GM21381 (cell line): Measurements from ENCODE around the gene FHIT.
"Not testable (repeated sequence)": the region's sequence is repeated elsewhere in the genome, so short reads cannot be mapped to it uniquely, and the experiment has no call there.

Experiments used
- ATAC-seq: cut with Tn5 transposase; IDR thresholded peaks from one replicate; pipeline ENCODE4 v1.9.1; 2021; ENCODE audit warnings: mild to moderate bottlenecking, moderate library complexity; ENCODE audit not compliant: unreplicated experiment

The FHIT gene

DNA sequence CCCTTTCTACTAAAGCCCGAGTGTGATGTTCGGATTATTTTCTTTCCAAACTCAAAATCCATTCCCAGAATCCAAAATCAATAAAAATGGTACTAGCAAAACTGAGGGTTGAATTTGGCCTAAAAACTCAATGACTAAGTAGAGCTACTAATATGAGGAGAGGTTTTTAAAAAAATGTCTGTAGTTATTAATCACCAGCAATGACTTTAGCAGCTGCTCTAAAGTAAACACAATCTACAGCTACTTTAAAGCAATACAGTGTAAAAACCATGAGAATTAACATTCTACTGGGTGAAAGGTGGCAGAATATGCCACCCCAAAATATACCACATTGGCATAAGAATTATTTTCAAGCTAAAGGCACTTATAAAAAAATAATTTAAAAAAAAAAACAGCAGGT, 23.5 kb downstream of the FHIT start:
- no peak for ATAC-seq

DNA sequence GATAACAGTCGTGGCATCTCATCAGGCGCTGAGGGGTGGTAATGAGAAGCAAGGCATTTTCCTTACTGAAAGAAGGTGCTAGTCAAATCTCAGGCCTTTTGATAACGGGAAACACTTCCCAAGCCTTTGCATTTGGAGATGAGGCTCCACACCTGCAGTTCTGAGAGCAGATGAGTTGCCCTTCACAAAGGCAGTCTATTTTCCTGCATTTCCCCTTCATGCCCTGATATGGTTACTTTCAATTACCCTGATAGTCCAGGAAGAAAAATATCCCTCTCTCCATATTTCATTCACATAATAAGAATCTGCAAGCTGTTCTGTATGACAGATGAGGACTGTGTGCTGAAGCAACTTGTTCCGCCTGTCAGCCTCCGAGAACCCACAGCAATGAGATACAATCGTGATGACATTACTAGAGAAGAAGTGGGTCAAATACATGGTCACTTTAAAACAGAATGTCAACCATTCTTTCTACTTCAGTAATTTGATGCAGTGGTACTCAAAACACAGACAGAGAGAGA, 25.0 kb downstream of the FHIT start:
- ATAC-seq = no peak

DNA sequence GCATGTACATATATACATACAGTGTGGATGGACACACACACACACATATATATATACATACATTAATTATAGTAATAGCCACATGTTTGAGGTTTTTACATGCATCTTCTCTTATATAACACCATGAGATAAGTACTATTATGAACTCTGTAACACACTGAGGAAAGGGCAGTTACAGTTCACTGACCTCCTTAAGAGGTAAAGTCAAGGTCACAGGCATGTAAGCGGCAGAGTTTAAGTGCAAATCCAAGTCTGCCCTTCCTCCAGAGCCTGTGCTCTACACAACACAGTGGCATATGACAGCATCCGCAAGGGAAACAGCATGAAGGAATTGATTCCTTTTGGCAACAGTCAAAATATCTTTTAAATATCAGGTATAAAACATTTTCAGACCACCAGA, 26.4 kb downstream of the FHIT start:
- ATAC-seq = no peak

DNA sequence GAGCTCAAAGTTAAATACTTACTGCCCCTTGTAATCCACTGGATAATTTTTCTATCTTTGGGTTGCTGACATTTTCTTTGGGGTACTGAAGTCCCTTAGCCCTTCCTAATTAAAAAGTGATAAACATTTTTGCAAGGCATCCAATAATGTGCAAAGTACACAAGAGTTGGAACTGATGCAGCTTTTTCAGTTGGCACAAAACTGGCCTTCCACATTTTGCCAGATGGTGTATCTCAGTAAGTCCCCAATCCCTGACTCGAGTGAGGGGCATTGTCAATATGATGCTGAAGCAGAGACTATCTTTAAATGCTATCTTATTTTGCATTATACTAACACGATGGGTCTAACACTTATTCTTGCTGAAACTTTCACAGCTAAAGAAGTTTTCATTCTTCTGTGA, 27.8 kb downstream of the FHIT start:
- no peak for ATAC-seq

DNA sequence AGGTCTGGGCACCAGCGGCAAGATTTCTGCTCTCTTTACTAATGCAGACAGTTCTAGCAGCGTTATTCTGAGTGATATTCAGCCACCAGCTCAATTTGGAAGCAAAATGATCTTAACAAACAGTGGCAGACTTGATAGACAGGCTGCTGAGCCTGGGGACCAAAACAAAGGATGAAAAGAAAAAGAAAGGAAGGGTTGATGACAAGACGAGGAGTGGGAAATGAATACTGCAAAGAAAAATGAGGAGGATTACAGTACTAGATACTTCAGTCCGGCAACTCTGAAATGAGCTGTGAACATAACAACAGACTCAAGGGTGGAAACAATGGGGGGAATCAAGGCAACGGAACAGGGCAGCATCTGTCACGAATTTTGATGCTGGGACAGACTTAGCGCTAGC, 28.8 kb downstream of the FHIT start:
- no peak for ATAC-seq

DNA sequence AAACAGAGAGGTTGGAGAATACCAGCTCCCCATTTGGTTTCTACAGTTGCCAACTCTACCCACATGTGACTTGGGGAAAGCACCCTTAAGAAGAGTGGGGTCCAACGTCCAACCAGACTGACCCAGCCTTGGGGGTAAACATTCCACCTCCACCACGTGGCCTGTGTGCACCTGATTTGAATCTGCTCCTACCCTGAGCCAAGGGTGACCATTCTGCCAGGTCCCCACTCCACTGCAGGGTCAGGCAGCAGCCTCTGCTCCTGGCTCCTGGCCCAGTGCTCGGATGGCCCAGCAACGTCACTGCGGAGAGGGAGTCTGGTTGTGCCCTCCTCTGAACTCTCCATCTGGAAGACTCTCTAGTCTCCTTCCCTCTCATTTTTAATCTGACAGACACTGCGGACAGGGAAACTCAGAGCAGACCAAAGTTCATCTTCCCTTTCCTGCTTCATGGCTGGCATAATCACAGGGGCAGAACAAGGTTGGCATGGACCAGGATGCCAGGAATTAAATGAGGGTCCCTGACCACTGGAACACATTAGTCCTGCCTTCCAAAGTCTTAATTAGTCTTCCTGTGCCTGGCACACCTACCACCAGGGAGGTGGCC, 29.4 kb downstream of the FHIT start:
- no peak for ATAC-seq

DNA sequence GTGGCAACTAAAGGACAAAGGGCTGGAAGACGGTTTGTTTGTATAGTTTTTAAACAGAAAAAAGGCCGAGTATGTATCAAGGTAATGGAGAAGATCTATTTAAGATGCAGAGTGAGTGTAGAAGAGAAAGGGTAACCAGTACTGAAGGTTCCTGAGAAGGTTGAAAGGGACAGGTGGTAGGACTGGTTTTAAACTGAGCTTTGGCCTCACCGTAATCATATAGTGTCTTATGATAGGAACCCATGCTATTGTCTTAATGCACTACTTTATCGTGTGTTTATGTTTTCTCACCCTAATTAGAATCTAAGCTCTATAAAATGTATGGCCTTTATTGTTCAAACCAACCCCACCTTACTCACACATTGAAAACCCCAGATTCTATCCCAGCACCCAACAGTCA, 32.7 kb downstream of the FHIT start:
- no peak for ATAC-seq

DNA sequence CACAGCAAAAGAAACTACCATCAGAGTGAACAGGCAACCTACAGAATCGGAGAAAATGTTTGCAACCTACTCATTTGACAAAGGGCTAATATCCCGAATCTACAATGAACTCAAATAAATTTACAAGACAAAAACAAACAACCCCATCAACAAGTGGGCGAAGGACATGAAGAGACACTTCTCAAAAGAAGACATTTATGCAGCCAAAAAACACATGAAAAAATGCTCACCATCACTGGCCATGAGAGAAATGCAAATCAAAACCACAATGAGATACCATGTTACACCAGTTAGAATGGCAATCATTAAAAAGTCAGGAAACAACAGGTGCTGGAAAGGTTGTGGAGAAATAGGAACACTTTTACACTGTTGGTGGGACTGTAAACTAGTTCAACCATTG, 35.1 kb downstream of the FHIT start:
- ATAC-seq = not testable (repeated sequence)

DNA sequence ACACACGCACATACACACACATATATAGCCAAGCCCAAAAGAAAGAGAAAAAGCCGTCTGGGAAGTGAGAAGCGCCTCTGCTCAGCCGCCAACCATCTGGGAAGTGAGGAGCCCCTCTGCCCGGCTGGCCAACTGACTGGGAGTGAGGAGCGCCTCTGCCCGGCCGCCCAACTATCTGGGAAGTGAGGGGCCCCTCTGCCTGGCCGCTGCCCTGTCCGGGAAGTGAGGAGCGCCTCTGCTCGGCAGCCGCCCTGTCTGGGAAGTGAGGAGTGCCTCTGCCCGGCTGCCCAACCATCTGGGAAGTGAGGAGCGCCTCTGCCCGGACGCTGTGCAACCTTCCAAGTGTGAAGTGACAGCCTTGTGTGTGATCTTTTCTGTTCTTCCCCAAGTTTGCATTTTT, 49.2 kb downstream of the FHIT start:
- ATAC-seq = no peak

DNA sequence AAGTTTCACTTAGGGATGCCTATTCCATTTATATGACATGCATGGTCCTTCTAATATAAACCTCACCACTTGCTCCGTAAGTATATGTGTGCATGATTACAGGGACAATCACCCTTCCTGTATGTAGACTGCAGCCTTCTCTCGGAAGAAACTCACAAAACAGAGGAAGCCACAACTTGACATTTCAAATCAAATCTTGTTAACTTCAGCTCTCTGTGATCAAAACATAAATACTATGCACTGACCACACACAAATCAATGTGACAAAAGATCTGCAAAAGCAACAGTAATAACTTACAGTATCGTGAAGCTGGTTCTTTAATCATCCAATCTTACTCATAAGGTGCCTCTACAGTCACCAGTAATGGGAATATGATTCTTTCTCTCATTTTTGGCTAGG, 50.2 kb downstream of the FHIT start:
- ATAC-seq = no peak

DNA sequence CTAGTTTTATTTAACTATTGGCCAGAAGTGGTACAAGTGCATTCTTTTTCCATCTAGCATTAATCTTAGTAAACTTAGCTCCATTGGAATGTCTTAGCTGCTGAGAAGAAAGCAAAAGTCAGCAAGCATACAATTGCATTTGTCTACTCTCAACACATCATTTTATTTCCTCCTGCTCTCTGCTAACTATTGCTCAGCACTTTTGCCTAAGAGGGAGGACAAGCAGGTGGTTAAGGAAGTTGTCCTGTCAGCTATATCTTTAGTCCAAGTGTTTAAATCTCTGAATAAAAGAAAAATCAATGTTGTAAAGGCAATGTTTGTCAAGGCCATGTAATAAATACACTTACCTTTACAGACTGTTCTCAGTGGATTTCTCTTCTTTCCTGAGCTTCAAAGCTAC, 51.0 kb downstream of the FHIT start:
- no peak for ATAC-seq

DNA sequence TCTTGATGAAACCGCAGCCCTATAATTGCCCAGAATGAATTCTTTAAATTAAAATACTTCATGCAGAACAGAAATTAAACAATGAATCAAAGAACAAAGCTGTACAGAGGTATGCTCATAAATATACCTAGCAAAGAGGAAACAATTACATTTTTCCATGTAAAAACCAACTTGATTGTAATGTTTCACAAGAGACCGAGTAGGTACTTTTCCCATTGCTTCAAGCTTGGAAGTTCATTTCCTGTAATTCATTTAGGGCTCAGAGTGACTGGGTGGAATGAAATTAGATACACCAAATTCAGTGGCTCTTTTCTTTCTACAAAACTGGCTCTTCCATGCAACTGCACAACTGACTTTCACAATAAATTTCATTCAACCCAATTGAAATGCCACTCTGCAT, 51.4 kb downstream of the FHIT start:
- no peak for ATAC-seq

DNA sequence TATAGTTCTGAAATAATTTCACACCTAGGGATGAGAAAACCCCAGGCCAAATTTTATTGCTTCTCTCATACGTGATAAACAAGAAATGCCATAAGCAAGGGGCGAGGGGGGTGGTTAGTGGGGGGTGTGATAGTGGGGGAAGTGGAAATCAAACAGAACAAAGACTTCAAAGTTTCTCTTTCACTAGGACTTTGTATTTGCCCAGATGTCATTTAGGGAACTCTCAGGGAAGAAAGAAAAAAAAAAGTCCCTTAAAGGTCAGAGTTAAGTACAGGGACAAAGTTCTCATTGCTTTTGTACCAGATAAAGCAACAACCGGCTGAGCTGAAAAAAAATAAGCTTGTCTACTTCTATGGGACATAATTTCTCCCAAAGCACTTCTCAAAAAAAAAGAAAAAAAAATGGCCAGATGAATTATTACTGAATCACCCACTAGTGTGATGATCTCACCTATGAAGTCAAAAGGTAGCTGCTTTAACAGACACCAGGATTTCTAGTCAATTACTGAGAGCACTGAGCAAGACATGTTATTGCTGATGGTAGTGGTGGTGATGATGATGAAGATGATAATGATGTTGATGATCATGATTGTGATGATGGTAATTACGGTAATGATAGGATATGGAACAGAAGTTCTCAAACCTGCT, 56.2 kb downstream of the FHIT start:
- no peak for ATAC-seq

DNA sequence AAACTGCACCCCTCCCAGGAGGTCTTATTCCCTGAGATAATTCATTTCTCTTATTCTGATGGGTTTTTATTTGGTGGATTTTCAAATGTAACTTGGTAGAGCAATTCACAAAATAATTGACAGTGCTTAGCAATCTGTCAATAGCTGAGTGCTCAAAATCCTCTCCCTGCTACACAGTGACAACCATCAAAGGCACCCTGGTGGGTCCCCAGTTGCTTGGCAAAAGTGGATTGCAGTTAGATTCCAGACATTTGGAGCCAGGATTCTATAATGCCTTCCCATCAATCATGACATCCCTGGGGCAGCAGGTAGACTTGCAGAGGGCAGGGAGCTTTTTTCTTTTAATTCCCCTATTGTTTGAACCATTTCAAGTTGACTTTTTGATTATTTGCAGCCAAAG, 59.0 kb downstream of the FHIT start:
- ATAC-seq = no peak

DNA sequence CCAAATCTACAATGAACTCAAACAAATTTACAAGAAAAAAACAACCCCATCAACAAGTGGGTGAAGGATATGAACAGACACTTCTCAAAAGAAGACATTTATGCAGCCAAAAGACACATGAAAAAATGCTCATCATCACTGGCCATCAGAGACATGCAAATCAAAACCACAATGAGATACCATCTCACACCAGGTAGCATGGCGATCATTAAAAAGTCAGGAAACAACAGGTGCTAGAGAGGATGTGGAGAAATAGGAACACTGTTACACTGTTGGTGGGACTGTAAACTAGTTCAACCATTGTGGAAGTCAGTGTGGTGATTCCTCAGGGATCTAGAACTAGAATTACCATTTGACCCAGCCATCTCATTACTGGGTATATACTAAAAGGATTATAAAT, 61.0 kb downstream of the FHIT start:
- not testable (repeated sequence) for ATAC-seq

DNA sequence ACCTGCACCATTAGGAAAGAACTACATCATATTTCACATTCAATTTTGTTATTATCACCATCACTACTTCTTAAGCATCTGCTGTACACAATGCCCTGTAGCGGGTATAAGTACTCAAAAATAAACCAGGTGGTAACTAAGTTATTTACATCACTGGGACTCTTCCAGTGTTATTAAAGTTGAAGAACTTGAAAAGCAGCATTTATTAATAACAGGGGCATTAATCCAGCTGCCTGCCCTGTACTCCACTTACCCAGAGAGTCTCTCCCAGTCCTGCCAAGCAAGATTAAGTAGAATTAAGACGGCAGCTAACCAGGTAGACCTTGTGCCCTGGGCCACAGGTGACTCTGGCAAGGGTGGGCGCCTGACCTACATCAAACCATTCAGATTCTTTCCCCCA, 65.2 kb downstream of the FHIT start:
- no peak for ATAC-seq

DNA sequence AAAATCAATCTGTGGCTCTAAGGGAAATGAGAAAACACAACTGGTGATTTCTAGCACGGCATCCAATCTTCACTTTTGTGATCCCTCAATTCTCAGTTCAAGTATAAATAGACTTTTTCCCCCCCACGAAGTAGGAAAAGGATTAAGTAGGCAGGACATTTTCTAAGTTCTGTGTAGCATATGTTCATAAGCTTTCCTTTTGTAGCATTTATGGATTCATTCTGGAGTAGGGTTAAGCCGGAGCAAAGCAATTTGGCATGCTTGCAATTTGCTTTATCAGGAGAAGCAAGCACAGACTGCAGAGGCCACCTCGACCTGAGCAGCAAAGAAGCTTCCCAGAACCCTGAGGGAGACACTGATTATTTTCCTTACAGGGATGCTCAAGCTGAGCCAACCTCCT, 66.3 kb downstream of the FHIT start:
- ATAC-seq = no peak

DNA sequence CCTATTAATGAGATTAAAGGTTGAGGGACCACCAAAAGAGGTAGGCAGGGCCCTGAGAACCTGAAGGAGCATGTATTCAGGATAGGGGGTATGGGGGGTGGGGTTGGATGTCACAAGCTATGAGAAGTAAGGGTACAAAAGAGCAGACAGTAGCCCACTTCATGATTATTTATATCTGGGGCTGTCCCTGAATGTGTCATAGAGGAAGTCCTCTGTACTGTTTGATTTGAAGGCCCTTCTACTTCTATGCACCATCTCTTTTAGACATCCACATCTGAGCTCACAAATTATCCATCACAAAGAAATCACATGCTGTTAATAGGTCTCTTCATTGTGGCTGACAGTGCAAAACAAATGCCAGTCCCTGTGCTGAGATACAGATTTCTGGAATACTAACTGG, 68.6 kb downstream of the FHIT start:
- no peak for ATAC-seq

DNA sequence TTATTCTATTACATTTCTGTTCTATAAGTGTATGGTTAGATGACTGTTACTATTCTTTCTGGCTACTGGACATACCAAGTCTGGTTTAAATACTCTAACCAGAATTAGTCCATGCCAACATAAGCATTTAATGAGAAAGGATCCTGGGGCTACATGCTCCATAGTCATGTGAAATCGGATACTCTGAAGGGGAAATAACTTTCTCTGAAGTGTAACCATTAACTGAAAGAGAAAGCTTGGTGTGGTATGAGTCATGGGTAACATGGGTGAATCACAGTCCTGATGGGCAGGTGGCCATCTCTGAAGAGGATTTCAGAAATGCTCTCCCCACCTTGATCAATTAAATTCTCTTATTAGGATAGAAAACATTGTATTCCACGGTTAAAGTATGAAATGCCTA, 69.4 kb downstream of the FHIT start:
- ATAC-seq = peak; percentile 97

DNA sequence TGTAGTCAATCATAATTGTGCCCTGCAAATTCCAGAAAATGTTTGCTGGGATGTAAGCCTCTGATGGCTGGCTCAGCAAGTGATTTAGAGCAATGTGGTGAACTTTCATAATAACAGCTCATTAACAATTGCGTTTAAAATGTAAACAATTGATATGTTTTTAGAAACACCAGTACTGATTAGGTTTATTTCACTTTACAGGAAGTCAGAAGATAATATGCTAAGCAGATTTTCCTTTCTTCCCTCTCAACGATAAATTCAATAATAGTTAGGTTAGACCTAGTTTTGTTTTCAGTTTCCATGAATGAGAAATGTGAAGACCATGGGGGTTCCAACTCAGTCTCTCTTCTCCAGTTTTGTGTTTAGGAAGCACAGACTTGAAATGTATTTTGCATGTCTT, 71.0 kb downstream of the FHIT start:
- ATAC-seq = no peak

DNA sequence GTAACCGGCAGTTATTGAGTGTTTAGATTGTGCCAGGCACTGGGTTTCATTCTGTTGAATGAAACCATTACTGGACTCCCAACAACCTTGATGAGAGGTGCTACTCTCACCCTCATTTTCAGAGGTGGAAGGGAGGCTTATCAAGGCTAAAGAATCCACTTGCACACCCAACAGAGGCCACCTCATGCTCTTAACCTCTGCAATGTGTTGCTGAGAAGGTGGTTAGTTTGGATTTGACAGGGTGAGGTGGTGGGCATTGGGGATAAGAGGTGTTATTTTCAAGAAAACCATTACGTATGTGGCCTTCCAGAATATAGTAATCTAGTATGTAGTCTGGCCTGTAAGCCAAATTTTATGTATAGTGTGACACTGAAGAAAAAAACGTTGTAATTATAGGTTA, 73.1 kb downstream of the FHIT start:
- no peak for ATAC-seq

DNA sequence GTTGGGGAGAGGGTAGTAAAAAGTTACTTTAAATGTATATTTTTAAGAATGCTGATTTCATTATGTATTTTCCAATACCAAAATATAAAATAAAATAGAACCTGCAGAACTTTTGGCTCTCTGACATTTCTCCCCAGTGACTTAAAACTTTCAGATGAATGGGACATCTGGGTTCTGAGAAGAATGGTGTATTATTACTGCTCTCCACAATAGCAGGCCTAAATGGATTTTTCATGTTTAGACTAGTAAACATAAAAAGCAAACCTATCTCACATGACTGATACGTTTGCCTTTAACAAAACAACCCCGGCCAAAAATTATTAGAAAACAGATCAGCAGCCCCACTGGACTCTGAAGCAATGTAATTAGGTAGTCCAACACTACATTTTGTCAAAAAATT, 73.8 kb downstream of the FHIT start:
- ATAC-seq = no peak

DNA sequence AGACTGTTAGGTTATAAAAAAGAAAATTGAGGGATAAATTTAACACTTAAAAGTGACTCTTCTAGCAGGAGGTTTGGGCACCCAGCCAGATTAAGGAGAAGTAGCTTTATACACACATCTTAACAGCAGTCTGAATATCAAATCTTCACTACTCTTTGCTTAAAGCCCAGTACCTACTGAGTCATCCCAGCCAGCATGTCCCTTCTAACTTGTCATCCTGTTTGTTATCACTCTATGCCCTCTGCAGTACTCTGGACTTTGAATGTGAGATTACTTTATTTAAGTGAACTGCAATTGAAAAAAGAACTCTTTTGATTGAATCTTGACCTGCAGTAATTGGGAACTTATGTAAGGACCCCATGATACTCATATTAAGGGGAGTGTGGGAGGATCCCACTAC, 77.6 kb downstream of the FHIT start:
- no peak for ATAC-seq
